Amniotic epithelial cell (primary cell): ENCODE measurements around the gene COX7A2.

Experiments used
- DNase-seq: peaks from one replicate; pipeline ENCODE4 v3.0.0-alpha.2; 2010; ENCODE audit warnings: low read depth

Gene COX7A2

GRCh38 chr6:75199889-75200288 lies 43.7 kb downstream of the COX7A2 start:
- DNase-seq: no peak

- DNase-seq: peak; percentile 73
Observed at GRCh38 chr6:75196081-75196687, 47.4 kb downstream of the COX7A2 start.

GRCh38 chr6:75188221-75188925 lies 55.2 kb downstream of the COX7A2 start:
- DNase-seq: no peak
